ENCODE data around the gene SLC4A3.

The SLC4A3 gene

GRCh38 chr2:219638217-219638947 is 11.0 kb downstream of the SLC4A3 start:
- Histone ChIP-seq H3K36me3 (ENCODE audit: control insufficient read depth in 2 of 2, insufficient read depth in 2 of 2, low read length in 2 of 2) (no peaks in the 10 kb centered on the region), H3K27me3 (ENCODE audit: control insufficient read depth in 2 of 2, insufficient read depth in 2 of 2, low read length in 2 of 2) (no peaks in the 10 kb centered on the region), H3K9me3 (ENCODE audit: control insufficient read depth in 2 of 2, low read length in 2 of 2) (no peaks in the 10 kb centered on the region), H3K4me3 (ENCODE audit: low read length in 2 of 2) (no peak overlapping the region), H3K9ac (ENCODE audit: low read depth in 1 of 2, low read length in 2 of 2) (no peak overlapping the region), H3K27ac (ENCODE audit: low read depth in 2 of 2, low read length in 2 of 2) (no peak overlapping the region), H3K4me1 (ENCODE audit: control insufficient read depth in 2 of 2, insufficient read depth in 2 of 2, low read length in 2 of 2) (peaks cover 0 to 5% of the 10 kb centered on the region in 2 donors)

- peaks cover 0 to 5% of the 10 kb centered on the region in 2 donors for H3K4me1 ChIP-seq (ENCODE audit: control insufficient read depth in 2 of 2, insufficient read depth in 2 of 2, low read length in 2 of 2)
- H3K9ac ChIP-seq (ENCODE audit: low read depth in 1 of 2, low read length in 2 of 2), result no peak overlapping the region
- no peaks in the 10 kb centered on the region for H3K27me3 ChIP-seq (ENCODE audit: control insufficient read depth in 2 of 2, insufficient read depth in 2 of 2, low read length in 2 of 2)
- H3K36me3 ChIP-seq (ENCODE audit: control insufficient read depth in 2 of 2, insufficient read depth in 2 of 2, low read length in 2 of 2), result no peaks in the 10 kb centered on the region
- H3K9me3 ChIP-seq (ENCODE audit: control insufficient read depth in 2 of 2, low read length in 2 of 2), result no peaks in the 10 kb centered on the region
- no peak overlapping the region for H3K27ac ChIP-seq (ENCODE audit: low read depth in 2 of 2, low read length in 2 of 2)
- H3K4me3 ChIP-seq (ENCODE audit: low read length in 2 of 2), result no peak overlapping the region
Observed at GRCh38 chr2:219638948-219639755, 11.7 kb downstream of the SLC4A3 start.

- Histone ChIP-seq H3K9me3 (ENCODE audit: control insufficient read depth in 2 of 2, low read length in 2 of 2) (no peaks in the 10 kb centered on the region), H3K27ac (ENCODE audit: low read depth in 2 of 2, low read length in 2 of 2) (no peak overlapping the region), H3K27me3 (ENCODE audit: control insufficient read depth in 2 of 2, insufficient read depth in 2 of 2, low read length in 2 of 2) (no peaks in the 10 kb centered on the region), H3K36me3 (ENCODE audit: control insufficient read depth in 2 of 2, insufficient read depth in 2 of 2, low read length in 2 of 2) (no peaks in the 10 kb centered on the region), H3K4me3 (ENCODE audit: low read length in 2 of 2) (no peak overlapping the region), H3K9ac (ENCODE audit: low read depth in 1 of 2, low read length in 2 of 2) (no peak overlapping the region), H3K4me1 (ENCODE audit: control insufficient read depth in 2 of 2, insufficient read depth in 2 of 2, low read length in 2 of 2) (peaks cover 0 to 5% of the 10 kb centered on the region in 2 donors)
Observed at GRCh38 chr2:219641390-219642068, 14.1 kb downstream of the SLC4A3 start.

GRCh38 chr2:219642069-219642454 is 14.6 kb downstream of the SLC4A3 start:
- Histone ChIP-seq H3K27me3 (ENCODE audit: control insufficient read depth in 2 of 2, insufficient read depth in 2 of 2, low read length in 2 of 2) (no peaks in the 10 kb centered on the region), H3K4me3 (ENCODE audit: low read length in 2 of 2) (no peak overlapping the region), H3K9ac (ENCODE audit: low read depth in 1 of 2, low read length in 2 of 2) (no peak overlapping the region), H3K27ac (ENCODE audit: low read depth in 2 of 2, low read length in 2 of 2) (no peak overlapping the region), H3K4me1 (ENCODE audit: control insufficient read depth in 2 of 2, insufficient read depth in 2 of 2, low read length in 2 of 2) (peaks cover 0 to 5% of the 10 kb centered on the region in 2 donors), H3K9me3 (ENCODE audit: control insufficient read depth in 2 of 2, low read length in 2 of 2) (no peaks in the 10 kb centered on the region), H3K36me3 (ENCODE audit: control insufficient read depth in 2 of 2, insufficient read depth in 2 of 2, low read length in 2 of 2) (no peaks in the 10 kb centered on the region)

GRCh38 chr2:219642465-219643083 is 15.1 kb downstream of the SLC4A3 start:
- H3K9ac ChIP-seq (ENCODE audit: low read depth in 1 of 2, low read length in 2 of 2), result no peak overlapping the region
- no peak overlapping the region for H3K4me3 ChIP-seq (ENCODE audit: low read length in 2 of 2)
- no peaks in the 10 kb centered on the region for H3K9me3 ChIP-seq (ENCODE audit: control insufficient read depth in 2 of 2, low read length in 2 of 2)
- H3K27me3 ChIP-seq (ENCODE audit: control insufficient read depth in 2 of 2, insufficient read depth in 2 of 2, low read length in 2 of 2), result no peaks in the 10 kb centered on the region
- no peaks in the 10 kb centered on the region for H3K36me3 ChIP-seq (ENCODE audit: control insufficient read depth in 2 of 2, insufficient read depth in 2 of 2, low read length in 2 of 2)
- H3K27ac ChIP-seq (ENCODE audit: low read depth in 2 of 2, low read length in 2 of 2), result no peak overlapping the region
- H3K4me1 ChIP-seq (ENCODE audit: control insufficient read depth in 2 of 2, insufficient read depth in 2 of 2, low read length in 2 of 2), result peaks cover 0 to 5% of the 10 kb centered on the region in 2 donors

- peaks cover 0 to 5% of the 10 kb centered on the region in 2 donors for H3K4me1 ChIP-seq (ENCODE audit: control insufficient read depth in 2 of 2, insufficient read depth in 2 of 2, low read length in 2 of 2)
Observed at GRCh38 chr2:219643084-219643473, 15.6 kb downstream of the SLC4A3 start.

GRCh38 chr2:219643788-219644398 is 16.5 kb downstream of the SLC4A3 start:
- Histone ChIP-seq H3K27ac (ENCODE audit: low read depth in 2 of 2, low read length in 2 of 2) (no peak overlapping the region), H3K27me3 (ENCODE audit: control insufficient read depth in 2 of 2, insufficient read depth in 2 of 2, low read length in 2 of 2) (peaks cover 0 to 2% of the 10 kb centered on the region in 2 donors), H3K9ac (ENCODE audit: low read depth in 1 of 2, low read length in 2 of 2) (no peak overlapping the region), H3K4me3 (ENCODE audit: low read length in 2 of 2) (no peak overlapping the region), H3K9me3 (ENCODE audit: control insufficient read depth in 2 of 2, low read length in 2 of 2) (no peaks in the 10 kb centered on the region), H3K36me3 (ENCODE audit: control insufficient read depth in 2 of 2, insufficient read depth in 2 of 2, low read length in 2 of 2) (no peaks in the 10 kb centered on the region), H3K4me1 (ENCODE audit: control insufficient read depth in 2 of 2, insufficient read depth in 2 of 2, low read length in 2 of 2) (peaks cover 0 to 5% of the 10 kb centered on the region in 2 donors)

More at GRCh38 chr2:219643084-219643473, 15.6 kb downstream of the SLC4A3 start:
- H3K27me3 ChIP-seq (ENCODE audit: control insufficient read depth in 2 of 2, insufficient read depth in 2 of 2, low read length in 2 of 2), result no peaks in the 10 kb centered on the region
- H3K27ac ChIP-seq (ENCODE audit: low read depth in 2 of 2, low read length in 2 of 2), result no peak overlapping the region
- no peak overlapping the region for H3K9ac ChIP-seq (ENCODE audit: low read depth in 1 of 2, low read length in 2 of 2)
- no peaks in the 10 kb centered on the region for H3K9me3 ChIP-seq (ENCODE audit: control insufficient read depth in 2 of 2, low read length in 2 of 2)
- no peaks in the 10 kb centered on the region for H3K36me3 ChIP-seq (ENCODE audit: control insufficient read depth in 2 of 2, insufficient read depth in 2 of 2, low read length in 2 of 2)
- no peak overlapping the region for H3K4me3 ChIP-seq (ENCODE audit: low read length in 2 of 2)

- Histone ChIP-seq H3K27ac (ENCODE audit: low read depth in 2 of 2, low read length in 2 of 2) (no peak overlapping the region), H3K4me3 (ENCODE audit: low read length in 2 of 2) (no peak overlapping the region), H3K9ac (ENCODE audit: low read depth in 1 of 2, low read length in 2 of 2) (no peak overlapping the region), H3K36me3 (ENCODE audit: control insufficient read depth in 2 of 2, insufficient read depth in 2 of 2, low read length in 2 of 2) (no peaks in the 10 kb centered on the region), H3K4me1 (ENCODE audit: control insufficient read depth in 2 of 2, insufficient read depth in 2 of 2, low read length in 2 of 2) (peaks cover 0 to 5% of the 10 kb centered on the region in 2 donors), H3K27me3 (ENCODE audit: control insufficient read depth in 2 of 2, insufficient read depth in 2 of 2, low read length in 2 of 2) (peaks cover 0 to 2% of the 10 kb centered on the region in 2 donors), H3K9me3 (ENCODE audit: control insufficient read depth in 2 of 2, low read length in 2 of 2) (no peaks in the 10 kb centered on the region)
Observed at GRCh38 chr2:219644801-219645480, 17.5 kb downstream of the SLC4A3 start.

Data from mucosa of rectum (tissue), 2 donors.